ENCODE results near the gene B3GALT6.
"Not testable (repeated sequence)": the region's sequence is repeated elsewhere in the genome, so short reads cannot be mapped to it uniquely, and the experiment has no call there.

B3GALT6 gene

DNA sequence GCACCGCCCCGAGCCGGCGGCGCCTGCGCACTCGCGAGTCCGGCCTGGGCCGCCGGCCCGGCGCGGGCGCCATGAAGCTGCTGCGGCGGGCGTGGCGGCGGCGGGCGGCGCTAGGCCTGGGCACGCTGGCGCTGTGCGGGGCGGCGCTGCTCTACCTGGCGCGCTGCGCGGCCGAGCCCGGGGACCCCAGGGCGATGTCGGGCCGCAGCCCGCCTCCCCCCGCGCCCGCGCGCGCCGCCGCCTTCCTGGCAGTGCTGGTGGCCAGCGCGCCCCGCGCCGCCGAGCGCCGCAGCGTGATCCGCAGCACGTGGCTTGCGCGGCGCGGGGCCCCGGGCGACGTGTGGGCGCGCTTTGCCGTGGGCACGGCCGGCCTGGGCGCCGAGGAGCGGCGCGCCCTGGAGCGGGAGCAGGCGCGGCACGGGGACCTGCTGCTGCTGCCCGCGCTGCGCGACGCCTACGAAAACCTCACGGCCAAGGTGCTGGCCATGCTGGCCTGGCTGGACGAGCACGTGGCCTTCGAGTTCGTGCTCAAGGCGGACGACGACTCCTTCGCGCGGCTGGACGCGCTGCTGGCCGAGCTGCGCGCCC, at the start of gene B3GALT6:
Gene B3GALT6, plus strand, starts transcription at position 30 of the 588 bp plus-strand sequence. Its CDS starts 42 bp downstream, at position 72.
- no peak for DNase-seq (ENCODE audit: low spot score)

DNA sequence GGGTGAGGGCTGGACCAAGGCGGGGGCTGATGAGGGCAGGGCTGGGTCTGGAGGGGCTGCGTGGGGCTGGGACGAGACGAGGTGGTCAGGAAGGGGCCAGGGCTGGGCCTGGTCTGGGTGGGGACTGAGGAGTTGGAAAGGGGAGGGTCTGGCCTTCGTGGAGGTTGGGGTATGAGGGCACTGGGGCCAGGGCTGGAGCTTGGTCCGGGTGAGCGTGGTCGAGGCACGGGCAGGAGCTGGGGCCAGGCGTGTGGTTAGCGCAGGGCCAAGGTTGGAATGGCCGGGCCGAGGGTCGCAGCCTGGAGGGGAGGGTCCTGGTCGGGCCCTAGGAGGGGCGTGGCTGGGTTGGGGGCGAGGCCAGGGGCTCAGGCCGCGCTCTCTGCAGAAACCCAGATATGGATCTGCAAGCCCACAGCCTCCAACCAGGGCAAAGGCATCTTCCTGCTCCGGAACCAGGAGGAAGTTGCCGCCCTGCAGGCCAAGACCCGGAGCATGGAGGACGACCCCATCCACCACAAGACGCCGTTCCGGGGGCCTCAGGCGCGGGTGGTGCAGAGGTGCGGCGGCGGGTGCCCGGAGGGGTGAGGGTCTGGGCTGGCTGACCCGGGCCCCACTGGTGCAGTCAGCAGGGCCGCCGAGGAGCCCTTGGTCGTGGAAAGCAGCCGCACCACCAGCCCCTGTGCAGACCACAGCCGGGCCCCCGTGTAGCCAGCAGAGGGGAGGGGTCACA, 49.4 kb upstream of the B3GALT6 start:
- no peak for DNase-seq (ENCODE audit: low spot score)

DNA sequence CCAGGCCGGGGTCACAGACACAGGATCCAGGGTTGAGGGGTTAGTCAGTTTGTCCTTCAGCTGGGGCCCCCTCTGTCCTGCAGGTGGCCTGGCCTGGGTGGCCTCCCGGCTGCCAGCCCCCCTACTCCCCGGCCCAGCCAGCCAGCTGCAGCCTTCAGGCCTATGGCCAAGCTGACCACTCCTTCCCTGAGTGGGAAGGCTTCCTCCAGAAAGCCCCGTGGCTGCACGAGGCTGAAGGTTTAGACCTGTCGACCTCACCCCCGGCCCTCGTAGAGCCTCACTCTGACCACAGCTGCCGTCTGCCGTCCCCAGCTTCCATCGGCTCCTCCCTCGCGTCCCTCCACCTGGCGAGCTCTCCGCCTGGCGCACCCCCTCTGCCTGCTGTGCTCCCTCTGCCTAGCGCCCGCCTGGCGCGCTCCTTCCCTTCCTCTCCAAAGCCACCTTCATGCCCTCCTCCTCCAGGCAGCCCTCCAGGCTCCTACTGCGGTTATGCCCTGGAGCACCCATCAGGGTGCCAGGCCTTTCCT, 48.8 kb upstream of the B3GALT6 start:
- DNase-seq (ENCODE audit: low spot score): no peak

DNA sequence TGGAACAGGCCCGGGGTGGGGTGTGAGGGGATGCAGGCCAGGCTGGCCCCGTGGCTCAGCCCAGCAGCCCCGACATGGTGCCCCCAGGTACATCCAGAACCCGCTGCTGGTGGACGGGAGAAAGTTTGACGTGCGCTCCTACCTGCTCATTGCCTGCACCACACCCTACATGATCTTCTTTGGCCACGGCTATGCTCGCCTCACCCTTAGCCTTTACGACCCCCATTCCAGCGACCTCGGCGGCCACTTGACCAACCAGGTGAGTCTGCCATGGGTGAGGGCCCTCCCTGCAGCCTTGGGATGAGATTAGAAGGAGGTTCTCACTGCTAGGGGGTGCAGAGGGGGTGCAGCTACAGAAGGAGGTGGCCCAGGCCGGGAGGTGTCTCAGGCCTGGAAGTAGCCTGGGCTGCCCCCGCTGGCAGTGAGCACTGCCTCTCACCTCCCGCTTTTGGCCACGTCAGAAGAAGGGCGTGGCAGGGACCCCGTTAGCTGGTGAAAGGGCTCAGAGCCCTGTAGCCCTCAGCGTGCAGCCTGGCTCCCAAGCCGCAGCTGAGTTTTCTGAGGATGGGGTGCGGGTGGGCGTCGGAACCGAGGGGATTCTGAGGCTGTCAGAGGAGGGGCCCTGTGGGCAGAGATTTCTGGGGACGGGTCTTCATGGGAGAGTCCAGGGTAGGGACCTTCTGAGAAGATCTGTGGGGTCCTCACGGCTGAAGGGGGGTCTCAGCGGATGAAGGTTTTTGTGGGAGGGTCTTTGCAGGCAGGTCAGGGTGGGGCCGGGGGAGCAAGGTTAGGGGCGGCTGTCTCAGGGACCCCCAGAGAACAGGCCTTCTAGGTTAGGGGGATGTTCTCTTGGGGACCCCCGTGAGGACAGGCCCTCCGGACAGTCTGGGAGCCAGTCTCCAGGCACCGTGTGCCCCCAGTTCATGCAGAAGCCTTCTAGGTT, 47.9 kb upstream of the B3GALT6 start:
- no peak for DNase-seq (ENCODE audit: low spot score)

- no peak for DNase-seq (ENCODE audit: low spot score)
These were observed 46.8 kb upstream of the B3GALT6 start for GRCh38 chr1:1185101-1185765.

DNA sequence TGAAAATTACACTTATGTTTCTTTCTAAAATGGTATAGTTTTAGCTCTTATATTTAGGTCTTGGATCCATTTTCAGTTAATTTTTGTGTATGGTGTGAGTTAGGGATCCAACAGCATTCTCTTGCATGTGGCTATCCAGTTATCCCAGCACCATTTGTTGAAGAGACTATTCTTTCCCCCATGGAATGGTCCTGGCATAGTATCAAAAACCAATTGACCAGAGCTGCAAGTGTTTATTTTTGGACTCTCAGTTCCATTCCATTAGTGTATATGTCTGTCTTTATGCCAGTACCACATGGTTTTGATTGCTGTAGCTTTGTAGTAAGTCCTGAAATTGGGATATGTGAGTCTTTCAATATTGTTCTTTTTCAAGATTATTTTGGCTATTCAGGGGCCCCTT, 44.1 kb upstream of the B3GALT6 start:
- no peak for DNase-seq (ENCODE audit: low spot score)

GRCh38 chr1:1189111-1189510, 42.9 kb upstream of the B3GALT6 start:
- no peak for DNase-seq (ENCODE audit: low spot score)

DNA sequence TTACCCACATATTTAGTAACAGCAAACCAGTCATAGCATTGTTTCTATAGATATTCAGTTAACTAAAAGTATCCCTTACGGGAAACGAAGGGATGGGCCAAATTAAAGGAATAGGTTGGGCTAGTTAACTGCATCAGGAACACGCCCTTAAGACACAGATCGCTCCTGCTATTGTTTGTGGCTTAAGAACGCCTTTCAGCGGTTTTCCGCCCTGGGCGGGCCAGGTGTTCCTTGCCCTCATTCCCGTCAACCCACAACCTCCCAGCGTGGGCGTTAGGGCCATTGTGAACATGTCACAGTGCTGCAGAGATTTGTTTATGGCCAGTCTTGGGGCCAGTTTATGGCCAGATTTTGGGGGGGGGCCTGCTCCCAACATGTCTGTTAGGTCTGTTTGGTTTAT, 40.3 kb upstream of the B3GALT6 start:
- no peak for DNase-seq (ENCODE audit: low spot score)

GRCh38 chr1:1194723-1195122, 37.3 kb upstream of the B3GALT6 start:
- DNase-seq (ENCODE audit: low spot score): no peak

DNA sequence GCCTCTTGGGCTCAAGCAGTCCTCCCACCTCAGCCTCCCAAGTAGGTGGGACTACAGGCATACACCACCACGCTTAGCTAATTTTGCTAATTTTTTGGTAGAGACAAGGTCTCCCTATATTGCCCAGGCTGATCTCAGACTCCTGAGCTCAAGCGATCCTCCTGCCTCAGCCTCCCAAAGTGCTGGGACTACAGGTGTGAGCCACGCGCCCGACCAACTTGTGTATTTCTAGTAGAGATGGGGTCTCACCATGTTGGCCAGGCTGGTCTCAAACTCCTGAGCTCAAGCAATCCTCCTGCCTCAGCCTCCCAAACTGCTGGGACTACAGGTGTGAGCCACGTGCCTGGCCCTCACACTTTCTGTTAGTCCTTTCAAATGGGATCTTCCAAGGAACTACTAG, 36.3 kb upstream of the B3GALT6 start:
- not testable (repeated sequence) for DNase-seq (ENCODE audit: low spot score)

- no peak for DNase-seq (ENCODE audit: low spot score)
These were observed 35.4 kb upstream of the B3GALT6 start for GRCh38 chr1:1196431-1197187.

DNA sequence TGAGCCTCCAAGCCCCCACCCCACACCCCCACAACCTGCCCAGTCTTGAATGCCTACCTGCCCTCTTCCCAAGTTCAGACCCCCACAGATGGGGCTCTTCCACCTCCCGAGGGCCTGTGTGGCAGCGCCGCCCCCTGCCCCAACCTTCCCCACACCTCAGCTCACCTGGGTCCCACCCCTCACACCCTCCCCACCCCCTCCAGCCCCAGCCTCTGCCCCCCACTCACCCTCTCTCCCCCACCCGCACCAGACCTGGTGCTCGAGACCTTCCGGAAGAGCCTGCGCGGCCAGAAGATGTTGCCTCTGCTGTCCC, 34.9 kb upstream of the B3GALT6 start:
- no peak for DNase-seq (ENCODE audit: low spot score)

DNA sequence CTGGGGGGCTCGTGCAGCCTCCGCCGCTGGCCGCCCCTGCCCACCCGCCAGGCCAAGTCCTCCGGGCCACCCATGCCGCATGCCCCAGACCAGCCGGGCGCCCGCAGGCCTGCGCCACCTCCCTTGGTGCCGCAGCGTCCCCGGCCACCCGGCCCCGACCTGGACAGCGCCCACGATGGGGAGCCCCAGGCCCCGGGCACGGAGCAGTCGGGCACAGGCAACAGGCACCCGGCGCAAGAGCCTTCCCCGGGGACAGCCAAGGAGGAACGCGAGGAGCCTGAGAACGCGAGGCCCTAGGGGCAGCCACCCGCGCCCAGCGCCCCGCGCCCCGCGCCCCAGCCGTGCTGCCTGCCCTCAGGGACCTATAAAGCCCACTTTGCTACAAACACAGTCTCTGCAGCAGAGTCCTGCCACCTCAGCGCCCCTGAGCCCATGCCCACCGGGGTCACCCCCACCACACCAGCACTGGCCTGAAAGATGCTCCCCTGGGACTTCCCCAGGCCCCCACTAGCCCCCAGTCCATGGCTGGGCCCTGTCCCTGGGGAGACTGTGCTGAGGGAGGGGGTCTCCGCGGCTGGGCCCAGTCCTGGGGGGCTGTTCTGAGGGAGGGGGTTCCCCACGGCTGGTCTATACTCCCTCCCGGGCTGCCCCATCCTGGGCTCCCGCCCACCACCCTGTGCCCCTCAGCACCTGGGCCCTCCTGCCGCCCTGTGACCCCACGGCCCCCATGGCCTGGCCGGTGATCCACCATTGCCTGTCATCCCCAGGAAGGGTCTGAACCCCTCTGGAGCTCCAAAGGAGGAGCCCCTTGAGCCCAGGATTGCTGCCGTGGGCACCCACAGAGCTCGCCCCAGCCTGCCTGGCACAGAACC, 34.2 kb upstream of the B3GALT6 start:
- no peak for DNase-seq (ENCODE audit: low spot score)

GRCh38 chr1:1198423-1199140, 33.5 kb upstream of the B3GALT6 start:
- DNase-seq (ENCODE audit: low spot score): no peak

GRCh38 chr1:1199141-1199960, 32.7 kb upstream of the B3GALT6 start:
- no peak for DNase-seq (ENCODE audit: low spot score)

- no peak for DNase-seq (ENCODE audit: low spot score)
These were observed 31.8 kb upstream of the B3GALT6 start for GRCh38 chr1:1199961-1200875.

- peak; percentile 53 for DNase-seq (ENCODE audit: low spot score)
These were observed 30.9 kb upstream of the B3GALT6 start for GRCh38 chr1:1200876-1201810.
